Measurements from ENCODE around the gene SLC9A9. TPM values are rescaled to one million over a fixed set of nuclear protein-coding genes. Genes with fewer than 3 reads are reported as not detected.

SLC9A9 gene
- total RNA-seq = 13.4 TPM

GRCh38 chr3:143847787-143848631 lies at the start of gene SLC9A9:
TSS of gene SLC9A9 (minus strand) at chr3:143848468. CDS start at chr3:143848322, 146 bp downstream.

Other genes with a start within 250 kb of the SLC9A9 start
- gene DIPK2A, start 123.4 kb upstream of the SLC9A9 start, total RNA-seq = 78.7 TPM